Activated naive CD4-positive, alpha-beta T cell treated with anti-CD3 and anti-CD28 coated beads, Interleukin-2, amount 10 ng/mL, durations not matched to agents 7 days and 5 days (primary cell): ENCODE measurements around the gene CCDC9B.

Experiments used
- CTCF ChIA-PET: fragments of 350-600 bp; sonication (Branson Sonifier 250); formaldehyde crosslinking; loops from one replicate; lab custom pipeline; 2021; ENCODE audit warnings: antibody characterized with exemption; lab: Charles Lee
- DNase-seq: peaks from one replicate; pipeline ENCODE4 v3.0.0-alpha.2; 2020
- H3K27ac Mint-ChIP-seq: one replicate; pipeline ENCODE4 v1.8.0; 2021; ENCODE audit warnings: mild to moderate bottlenecking, moderate library complexity, mixed read lengths
- H3K27me3 Mint-ChIP-seq: one replicate; pipeline ENCODE4 v1.8.0; 2021; ENCODE audit warnings: mild to moderate bottlenecking, mixed read lengths
- H3K36me3 Mint-ChIP-seq: one replicate; pipeline ENCODE4 v1.8.0; 2021; ENCODE audit warnings: mixed read lengths
- H3K4me1 Mint-ChIP-seq: one replicate; pipeline ENCODE4 v1.8.0; 2021; ENCODE audit warnings: mixed read lengths
- H3K4me3 Mint-ChIP-seq: one replicate; pipeline ENCODE4 v1.8.0; 2021; ENCODE audit warnings: mild to moderate bottlenecking, moderate library complexity, mixed read lengths
- H3K9me3 Mint-ChIP-seq: one replicate; pipeline ENCODE4 v1.8.0; 2021; ENCODE audit warnings: mixed read lengths

The CCDC9B gene

GRCh38 chr15:40298216-40298935, 42.4 kb downstream of the CCDC9B start:
- no peak overlapping the region for H3K4me3 Mint-ChIP-seq
- H3K27me3 Mint-ChIP-seq: no peaks in the 10 kb centered on the region
- CTCF ChIA-PET: interaction anchor here (0.8 to 1.1 kb wide), 2 partner anchors 19 to 68 kb away, joined by 3 read pairs; no protein-coding TSS in a partner anchor
- peaks cover 10% of the 10 kb centered on the region for H3K9me3 Mint-ChIP-seq
- no peaks in the 10 kb centered on the region for H3K4me1 Mint-ChIP-seq
- peaks cover 50% of the 10 kb centered on the region for H3K36me3 Mint-ChIP-seq
- no peak for DNase-seq
- no peak overlapping the region for H3K27ac Mint-ChIP-seq

- CTCF ChIA-PET: interaction anchor here (1.4 to 3.9 kb wide), 2 partner anchors 11 to 22 kb away, joined by 5 to 20 read pairs; partner anchors contain the start of gene PLCB2
- peaks cover 46% of the 10 kb centered on the region for H3K36me3 Mint-ChIP-seq
These were observed 43.4 kb downstream of the CCDC9B start for GRCh38 chr15:40297356-40297755.

GRCh38 chr15:40296561-40297230, 44.0 kb downstream of the CCDC9B start:
- Mint-ChIP-seq H3K36me3 (peaks cover 41% of the 10 kb centered on the region), H3K4me1 (no peaks in the 10 kb centered on the region), H3K27ac (no peak overlapping the region)

More at GRCh38 chr15:40297356-40297755, 43.4 kb downstream of the CCDC9B start:
- no peak overlapping the region for H3K27ac Mint-ChIP-seq
- H3K9me3 Mint-ChIP-seq: peaks cover 10% of the 10 kb centered on the region
- no peak for DNase-seq
- H3K4me1 Mint-ChIP-seq: no peaks in the 10 kb centered on the region
- no peak overlapping the region for H3K4me3 Mint-ChIP-seq
- no peaks in the 10 kb centered on the region for H3K27me3 Mint-ChIP-seq

GRCh38 chr15:40295877-40296560, 44.7 kb downstream of the CCDC9B start:
- Mint-ChIP-seq H3K9me3 (peaks cover 10% of the 10 kb centered on the region), H3K27ac (no peak overlapping the region), H3K27me3 (no peaks in the 10 kb centered on the region), H3K4me1 (no peaks in the 10 kb centered on the region), H3K36me3 (peaks cover 36% of the 10 kb centered on the region), H3K4me3 (no peak overlapping the region)
- no peak for DNase-seq
- CTCF ChIA-PET: interaction anchor here (1.4 to 3.9 kb wide), 2 partner anchors 12 to 21 kb away, joined by 5 to 20 read pairs; partner anchors contain the start of gene PLCB2

More at GRCh38 chr15:40296561-40297230, 44.0 kb downstream of the CCDC9B start:
- CTCF ChIA-PET: interaction anchor here (1.4 to 3.9 kb wide), 2 partner anchors 12 to 22 kb away, joined by 5 to 20 read pairs; partner anchors contain the start of gene PLCB2
- DNase-seq: no peak
- Mint-ChIP-seq H3K27me3 (no peaks in the 10 kb centered on the region), H3K4me3 (no peak overlapping the region), H3K9me3 (peaks cover 10% of the 10 kb centered on the region)

- CTCF ChIA-PET: interaction anchor here (0.6 to 3.9 kb wide), 2 partner anchors 13 to 109 kb away, joined by 3 to 20 read pairs; partner anchors contain the start of gene PLCB2
These were observed 45.4 kb downstream of the CCDC9B start for GRCh38 chr15:40295297-40295696.

GRCh38 chr15:40293905-40294895, 46.5 kb downstream of the CCDC9B start:
- CTCF ChIA-PET: interaction anchor here (0.8 to 3.9 kb wide), 3 partner anchors 11 to 15 kb away, joined by 3 to 20 read pairs (median 4); partner anchors contain the start of genes ANKRD63 and PLCB2
- H3K27ac Mint-ChIP-seq: no peak overlapping the region
- no peaks in the 10 kb centered on the region for H3K9me3 Mint-ChIP-seq

More at GRCh38 chr15:40295297-40295696, 45.4 kb downstream of the CCDC9B start:
- Mint-ChIP-seq H3K4me1 (no peaks in the 10 kb centered on the region), H3K27ac (no peak overlapping the region), H3K9me3 (peaks cover 6% of the 10 kb centered on the region), H3K27me3 (no peaks in the 10 kb centered on the region), H3K36me3 (peaks cover 28% of the 10 kb centered on the region), H3K4me3 (no peak overlapping the region)
- no peak for DNase-seq

GRCh38 chr15:40293006-40293405, 47.7 kb downstream of the CCDC9B start:
- H3K9me3 Mint-ChIP-seq: no peaks in the 10 kb centered on the region
- no peak overlapping the region for H3K27ac Mint-ChIP-seq
- peaks cover 21% of the 10 kb centered on the region for H3K36me3 Mint-ChIP-seq
- H3K4me3 Mint-ChIP-seq: no peak overlapping the region
- CTCF ChIA-PET: interaction anchor here (0.8 to 8.5 kb wide), 3 partner anchors 10 to 16 kb away, joined by 3 to 81 read pairs (median 4); partner anchors contain the start of genes ANKRD63 and PLCB2
- no peaks in the 10 kb centered on the region for H3K4me1 Mint-ChIP-seq
- no peaks in the 10 kb centered on the region for H3K27me3 Mint-ChIP-seq
- DNase-seq: no peak

More at GRCh38 chr15:40293905-40294895, 46.5 kb downstream of the CCDC9B start:
- Mint-ChIP-seq H3K4me1 (no peaks in the 10 kb centered on the region), H3K4me3 (no peak overlapping the region), H3K27me3 (no peaks in the 10 kb centered on the region), H3K36me3 (peaks cover 21% of the 10 kb centered on the region)
- no peak for DNase-seq

- H3K27ac Mint-ChIP-seq: no peak overlapping the region
- H3K36me3 Mint-ChIP-seq: peaks cover 20% of the 10 kb centered on the region
- H3K27me3 Mint-ChIP-seq: no peaks in the 10 kb centered on the region
- no peaks in the 10 kb centered on the region for H3K4me1 Mint-ChIP-seq
- H3K9me3 Mint-ChIP-seq: no peaks in the 10 kb centered on the region
- CTCF ChIA-PET: interaction anchor here (1.4 to 8.5 kb wide), 2 partner anchors 17 to 52 kb away, joined by 4 to 81 read pairs; partner anchors contain the start of gene PLCB2
- no peak overlapping the region for H3K4me3 Mint-ChIP-seq
- no peak for DNase-seq
These were observed 48.5 kb downstream of the CCDC9B start for GRCh38 chr15:40292246-40292645.

GRCh38 chr15:40290918-40291574, 49.7 kb downstream of the CCDC9B start:
- Mint-ChIP-seq H3K36me3 (peaks cover 17% of the 10 kb centered on the region), H3K4me3 (no peak overlapping the region), H3K4me1 (no peaks in the 10 kb centered on the region), H3K27me3 (no peaks in the 10 kb centered on the region), H3K27ac (no peak overlapping the region), H3K9me3 (no peaks in the 10 kb centered on the region)
- CTCF ChIA-PET: interaction anchor here (0.7 to 8.5 kb wide), 4 partner anchors 12 to 54 kb away, joined by 3 to 81 read pairs (median 13); partner anchors contain the start of gene PLCB2
- DNase-seq: no peak

GRCh38 chr15:40290545-40290917, 50.2 kb downstream of the CCDC9B start:
- no peak for DNase-seq
- H3K9me3 Mint-ChIP-seq: no peaks in the 10 kb centered on the region
- H3K4me3 Mint-ChIP-seq: no peak overlapping the region
- H3K27me3 Mint-ChIP-seq: no peaks in the 10 kb centered on the region
- no peak overlapping the region for H3K27ac Mint-ChIP-seq
- H3K4me1 Mint-ChIP-seq: no peaks in the 10 kb centered on the region
- peaks cover 16% of the 10 kb centered on the region for H3K36me3 Mint-ChIP-seq
- CTCF ChIA-PET: interaction anchor here (0.7 to 8.5 kb wide), 3 partner anchors 12 to 19 kb away, joined by 3 to 81 read pairs (median 22); partner anchors contain the start of gene PLCB2

- Mint-ChIP-seq H3K36me3 (peaks cover 12% of the 10 kb centered on the region), H3K27ac (no peak overlapping the region)
- CTCF ChIA-PET: interaction anchor here (0.7 to 8.5 kb wide), 4 partner anchors 10 to 49 kb away, joined by 3 to 81 read pairs (median 12); partner anchors contain the start of gene PLCB2
These were observed 51.5 kb downstream of the CCDC9B start for GRCh38 chr15:40289140-40289775.

GRCh38 chr15:40287968-40288367, 52.8 kb downstream of the CCDC9B start:
- Mint-ChIP-seq H3K4me1 (peaks cover 2% of the 10 kb centered on the region), H3K4me3 (no peak overlapping the region)
- CTCF ChIA-PET: interaction anchor here (1.0 to 8.5 kb wide), 3 partner anchors 9 to 50 kb away, joined by 5 to 81 read pairs (median 22); partner anchors contain the start of gene PLCB2

More at GRCh38 chr15:40289140-40289775, 51.5 kb downstream of the CCDC9B start:
- H3K9me3 Mint-ChIP-seq: no peaks in the 10 kb centered on the region
- H3K27me3 Mint-ChIP-seq: peaks cover 9% of the 10 kb centered on the region
- no peak for DNase-seq
- no peak overlapping the region for H3K4me3 Mint-ChIP-seq
- H3K4me1 Mint-ChIP-seq: no peaks in the 10 kb centered on the region

More at GRCh38 chr15:40287968-40288367, 52.8 kb downstream of the CCDC9B start:
- DNase-seq: no peak
- Mint-ChIP-seq H3K27me3 (peaks cover 22% of the 10 kb centered on the region), H3K36me3 (peaks cover 9% of the 10 kb centered on the region), H3K9me3 (no peaks in the 10 kb centered on the region), H3K27ac (no peak overlapping the region)
